Nephron progenitor cell (in vitro differentiated cells): ENCODE data around the gene UBE2E2.

Source experiments
- DNase-seq: peaks from one replicate; pipeline ENCODE4 v3.0.0; 2021
- H3K27ac Mint-ChIP-seq: 2 replicates; pipeline ENCODE4 v1.8.0; 2021; ENCODE audit warnings: mild to moderate bottlenecking, moderate library complexity, mixed read lengths
- H3K27me3 Mint-ChIP-seq: 2 replicates; pipeline ENCODE4 v1.8.0; 2021; ENCODE audit warnings: mild to moderate bottlenecking, low read depth, mixed read lengths; ENCODE audit not compliant: poor library complexity
- H3K36me3 Mint-ChIP-seq: 2 replicates; pipeline ENCODE4 v1.8.0; 2021; ENCODE audit warnings: low read depth, mixed read lengths
- H3K4me1 Mint-ChIP-seq: 2 replicates; pipeline ENCODE4 v1.8.0; 2021; ENCODE audit warnings: mixed read lengths
- H3K4me3 Mint-ChIP-seq: 2 replicates; pipeline ENCODE4 v1.8.0; 2021; ENCODE audit warnings: mild to moderate bottlenecking, moderate library complexity, mixed read lengths
- H3K9me3 Mint-ChIP-seq: 2 replicates; pipeline ENCODE4 v1.8.0; 2021; ENCODE audit warnings: mild to moderate bottlenecking, moderate library complexity, mixed read lengths
- CTCF ChIP-seq: fragments of 200-600 bp; sonication (generic); IDR thresholded peaks from 2 replicates; pipeline ENCODE4 v1.5.0; 2021; ENCODE audit warnings: antibody characterized with exemption

Gene UBE2E2

GRCh38 chr3:23640471-23641146 is 437.5 kb downstream of the UBE2E2 start:
- TF ChIP-seq CTCF = no peak
- no peak overlapping the region for H3K27ac Mint-ChIP-seq
- H3K4me1 Mint-ChIP-seq = peaks cover 10% of the 10 kb centered on the region
- H3K4me3 Mint-ChIP-seq = no peak overlapping the region
- H3K9me3 Mint-ChIP-seq = peaks cover 24% of the 10 kb centered on the region
- no peaks in the 10 kb centered on the region for H3K27me3 Mint-ChIP-seq
- DNase-seq = no peak
- peaks cover 8% of the 10 kb centered on the region for H3K36me3 Mint-ChIP-seq
